Thyroid gland (tissue), 4 donors: ENCODE data around the gene ZNF837.

ENCODE experiments used
- CTCF ChIP-seq, 6 experiments: fragments of 200-600 bp in 3 of 6; fragments of 450-650 bp in 3 of 6; sonication (generic) in 3 of 6; IDR thresholded peaks; one replicate each; pipeline ENCODE4 v1.5.1; 2016 to 2019; ENCODE audit warnings: antibody characterized with exemption in 6 of 6, mild to moderate bottlenecking in 2 of 6, inconsistent platforms in 1 of 6, moderate library complexity in 1 of 6
- POLR2A ChIP-seq, 2 donors: fragments of 450-650 bp; IDR thresholded peaks; one replicate each; pipeline ENCODE4 v1.6.1; 2017; ENCODE audit warnings: antibody characterized with exemption in 2 of 2, mild to moderate bottlenecking in 2 of 2, moderate library complexity in 1 of 2

DNA sequence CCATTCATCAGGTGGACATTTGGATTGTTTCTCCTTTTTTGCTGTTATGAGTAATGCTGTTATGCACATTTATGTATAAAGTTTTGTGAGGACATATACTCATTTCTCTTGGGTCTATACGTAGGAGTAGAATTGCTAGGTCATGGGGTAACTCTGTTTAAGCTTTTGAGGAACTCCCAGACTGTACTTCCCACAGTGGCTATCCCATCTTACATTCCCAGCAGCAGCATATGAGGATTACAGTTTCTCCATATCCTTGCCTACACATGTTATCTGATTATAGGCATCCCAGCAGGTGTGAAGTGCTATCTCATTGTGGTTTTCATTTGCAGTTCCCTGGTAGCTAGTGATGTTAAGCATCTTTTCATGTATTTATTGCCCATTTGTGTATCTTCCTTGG is 48.1 kb downstream of the ZNF837 start:
- TF ChIP-seq POLR2A (IDR thresholded peaks at IDR 0.05) (no peak), CTCF (IDR thresholded peaks at IDR 0.05) (no peak)
